PC-3 (cell line): Measurements from ENCODE around the gene PRL. TPM values are rescaled to one million over a fixed set of nuclear protein-coding genes. Genes with fewer than 3 reads are reported as not detected.

ENCODE experiments used
- ATAC-seq: fragments of 200-7000 bp; cut with Tn5 transposase; 2 replicates; pipeline ENCODE4 v1.9.1; 2020; ENCODE audit warnings: mild to moderate bottlenecking, moderate library complexity
- Bru-seq: library from RNA; stranded (reverse); fragments of 400-500 nt; gene quantifications from one replicate; lab custom pipeline; 2021; lab: Mats Ljungman, UMichigan
- BruChase-seq, 2 experiments: library from RNA; stranded (reverse); fragments of 400-500 nt; gene quantifications; one replicate each; lab custom pipeline; 2021; lab: Mats Ljungman, UMichigan
- BruUV-seq: library from RNA; stranded (reverse); fragments of 400-500 nt; replicated peaks from 2 replicates; lab custom pipeline; 2021; lab: Mats Ljungman, UMichigan
- CTCF ChIA-PET: fragments of 300-600 bp; sonication (Branson Sonifier 250); formaldehyde crosslinking; loops from one replicate; lab custom pipeline; 2022; ENCODE audit warnings: antibody characterized with exemption; lab: Charles Lee
- POLR2A ChIA-PET: fragments of 300-600 bp; sonication (Branson Sonifier 250); formaldehyde crosslinking; loops from one replicate; lab custom pipeline; 2022; ENCODE audit warnings: antibody characterized with exemption; ENCODE audit not compliant: unreplicated experiment; lab: Charles Lee
- DNase-seq: peaks from one replicate; pipeline ENCODE4 v3.0.0-alpha.2; 2015
- H2AFZ ChIP-seq: fragments of 300-600 bp; sonication (generic); 2 replicates; pipeline ENCODE4 v1.6.0; 2016; ENCODE audit warnings: antibody characterized with exemption, low read length
- H3F3A ChIP-seq: fragments of 300-600 bp; sonication (generic); one replicate; pipeline ENCODE4 v1.6.0; 2017; ENCODE audit warnings: antibody characterized with exemption, low read length, control low read depth, mild to moderate bottlenecking; ENCODE audit not compliant: unreplicated experiment
- H3K27ac ChIP-seq: fragments of 300-600 bp; sonication (generic); 2 replicates; pipeline ENCODE4 v1.5.1; 2016; ENCODE audit warnings: mild to moderate bottlenecking, low read length
- H3K27me3 ChIP-seq: fragments of 300-600 bp; sonication (generic); 2 replicates; pipeline ENCODE4 v1.6.1; 2016; ENCODE audit warnings: low read length, mixed read lengths
- H3K36me3 ChIP-seq: fragments of 300-600 bp; sonication (generic); 2 replicates; pipeline ENCODE4 v1.6.1; 2016; ENCODE audit warnings: low read depth, mixed run types, low read length, mixed read lengths
- H3K4me1 ChIP-seq: fragments of 300-600 bp; sonication (generic); 2 replicates; pipeline ENCODE4 v1.5.1; 2016; ENCODE audit warnings: low read length; ENCODE audit not compliant: insufficient read depth
- H3K4me2 ChIP-seq: fragments of 300-600 bp; sonication (generic); 2 replicates; pipeline ENCODE4 v1.6.0; 2016; ENCODE audit warnings: low read length
- H3K4me3 ChIP-seq: fragments of 300-600 bp; sonication (generic); 2 replicates; pipeline ENCODE4 v1.5.1; 2016; ENCODE audit warnings: mild to moderate bottlenecking, low read length, mixed read lengths
- H3K79me2 ChIP-seq: fragments of 300-600 bp; sonication (generic); 2 replicates; pipeline ENCODE4 v1.6.1; 2017; ENCODE audit warnings: low read length, mixed read lengths
- H3K9ac ChIP-seq: fragments of 300-600 bp; sonication (generic); 2 replicates; pipeline ENCODE4 v1.6.0; 2016; ENCODE audit warnings: mild to moderate bottlenecking, low read length
- H3K9me2 ChIP-seq: fragments of 300-600 bp; sonication (generic); replicated peaks from 2 replicates; pipeline ENCODE4 v1.6.1; 2016; ENCODE audit warnings: mixed run types, low read length, mixed read lengths
- H3K9me3 ChIP-seq: fragments of 300-600 bp; sonication (generic); 2 replicates; pipeline ENCODE4 v1.6.1; 2016; ENCODE audit warnings: low read length, mixed read lengths
- H4K20me1 ChIP-seq: fragments of 300-600 bp; sonication (generic); 2 replicates; pipeline ENCODE4 v1.6.1; 2016; ENCODE audit warnings: low read length, mixed read lengths
- CTCF ChIP-seq: fragments of 300-600 bp; sonication (generic); conservative IDR thresholded peaks from 2 replicates; pipeline ENCODE4 v1.5.1; 2017; ENCODE audit warnings: antibody characterized with exemption, low read depth, mild to moderate bottlenecking, low read length
- EZH2 ChIP-seq: fragments of 300-600 bp; sonication (generic); IDR thresholded peaks from one replicate; pipeline ENCODE4 v1.6.1; 2017; ENCODE audit warnings: antibody characterized with exemption, mild to moderate bottlenecking, low read length; ENCODE audit not compliant: unreplicated experiment
- EZH2phosphoT487 ChIP-seq: fragments of 300-600 bp; sonication (generic); IDR thresholded peaks from 2 replicates; pipeline ENCODE4 v1.6.1; 2018; ENCODE audit warnings: mild to moderate bottlenecking, antibody characterized with exemption, low read length, borderline replicate concordance
- intact Hi-C: fragments of 100-400 bp; cut with micrococcal nuclease; formaldehyde crosslinking; loops from 2 replicates; pipeline ENCODE4 v1.9.0; 2023
- long read RNA-seq: library from polyadenylated mRNA; unstranded; transcript quantifications from one replicate; pipeline ENCODE4 v2.0.0, GENCODE V29; 2021; ENCODE audit not compliant: unreplicated experiment
- total RNA-seq: library from RNA; depleted of rRNA; stranded (reverse); fragments of >200 nt; gene quantifications from 2 replicates; pipeline ENCODE4 v1.2.3, GENCODE V29; 2014; rRNA removed

Gene PRL
- not detected in 2 replicates for total RNA-seq
- Bru-seq, nascent RNA = not detected
- BruChase-seq, experiment 1, labeled RNA remaining after a 6-hour chase = not detected
- not detected for BruChase-seq, experiment 2, labeled RNA remaining after a 2-hour chase
- long read RNA-seq = 0 reads

DNA sequence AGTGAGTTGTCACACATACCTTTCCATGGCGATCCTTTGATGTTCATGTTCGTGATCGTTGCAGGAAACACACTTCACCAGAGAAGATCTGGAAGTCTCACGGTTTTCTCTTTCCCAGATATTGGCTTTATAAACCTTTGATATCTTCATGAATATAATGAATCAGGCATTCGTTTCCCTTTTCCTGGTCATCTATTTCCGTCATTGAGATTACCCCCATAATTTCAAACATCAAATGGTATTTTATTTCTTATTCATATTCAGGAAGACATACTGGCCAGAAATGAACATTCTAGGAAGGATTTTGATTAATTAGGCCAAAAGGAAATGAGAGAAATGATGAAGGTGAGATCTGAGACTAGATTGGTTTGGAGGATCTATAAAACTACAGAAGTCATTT is at the start of gene PRL:
Gene PRL (minus strand): TSS at position 101 of the 400 bp plus-strand sequence. CDS start 54 bp downstream, at position 47.
- BruUV-seq = no TSS peak
- Histone ChIP-seq H3K27ac (no peak within 1 kb of the TSS), H3K36me3 (no peaks in the 10 kb centered on the region)

GRCh38 chr6:22343864-22344263 is 47.0 kb upstream of the PRL start:
- Histone ChIP-seq H3F3A (no peaks in the 10 kb centered on the region), H3K9me3 (no peaks in the 10 kb centered on the region), H3K9ac (no peak overlapping the region), H2AFZ (no peak overlapping the region), H3K4me2 (no peak overlapping the region), H3K79me2 (no peaks in the 10 kb centered on the region), H3K4me3 (no peak overlapping the region), H3K27me3 (no peaks in the 10 kb centered on the region), H3K9me2 (no peaks in the 10 kb centered on the region), H3K36me3 (no peaks in the 10 kb centered on the region), H4K20me1 (no peaks in the 10 kb centered on the region), H3K4me1 (no peaks in the 10 kb centered on the region), H3K27ac (no peak overlapping the region)
- no TSS peak for BruUV-seq
- DNase-seq = peak; percentile 35
- intact Hi-C loops = no loop called here
- TF ChIP-seq CTCF (peak; percentile 76), EZH2phosphoT487 (no peak)
- no peak for ATAC-seq
- ChIA-PET POLR2A (no interaction called here), CTCF (no interaction called here)

More for the DNA sequence above, at the start of gene PRL:
- ChIA-PET POLR2A (no interaction called here), CTCF (no interaction called here)
- intact Hi-C loops = no loop called here
- ATAC-seq (no peak), DNase-seq (no peak)
- no peaks in the 10 kb centered on the region for H3K9me2 ChIP-seq
- H3K9ac ChIP-seq = no peak within 1 kb of the TSS
- no peaks in the 10 kb centered on the region for H3K27me3 ChIP-seq
- H2AFZ ChIP-seq = no peak within 1 kb of the TSS
- H3K4me1 ChIP-seq = no peaks in the 10 kb centered on the region
- no peak within 1 kb of the TSS for H3K4me2 ChIP-seq
- H4K20me1 ChIP-seq = no peaks in the 10 kb centered on the region
- no peak within 1 kb of the TSS for H3K4me3 ChIP-seq
- no peaks in the 10 kb centered on the region for H3K9me3 ChIP-seq
- H3K79me2 ChIP-seq = no peaks in the 10 kb centered on the region
- no peaks in the 10 kb centered on the region for H3F3A ChIP-seq
- TF ChIP-seq EZH2 (no peak), CTCF (no peak), EZH2phosphoT487 (no peak)

DNA sequence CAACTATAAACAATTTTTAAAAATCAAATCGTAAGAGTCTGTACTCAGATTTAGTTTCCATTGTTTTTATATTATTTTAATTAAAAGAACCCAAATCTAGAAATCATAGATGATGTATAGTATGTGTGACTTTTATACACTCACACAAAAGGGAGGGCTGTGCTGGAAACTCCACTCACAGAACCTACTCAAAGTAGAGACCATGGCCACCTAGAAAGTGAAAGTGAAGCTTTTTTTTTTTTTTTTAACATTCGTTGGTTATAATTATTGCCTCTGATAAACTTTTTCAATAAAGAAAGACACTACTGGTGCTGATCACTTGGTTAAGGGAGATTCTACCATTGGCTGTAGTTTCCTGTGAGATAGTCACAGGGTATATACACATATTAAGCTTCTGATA is 37.9 kb upstream of the PRL start:
- Histone ChIP-seq H3K27ac (no peak overlapping the region), H3K79me2 (no peaks in the 10 kb centered on the region), H3K27me3 (no peaks in the 10 kb centered on the region), H3K9me2 (no peaks in the 10 kb centered on the region), H3K9ac (no peak overlapping the region), H3F3A (no peaks in the 10 kb centered on the region), H4K20me1 (no peaks in the 10 kb centered on the region), H3K4me3 (no peak overlapping the region), H3K9me3 (no peaks in the 10 kb centered on the region), H3K4me1 (peaks cover 9% of the 10 kb centered on the region), H2AFZ (no peak overlapping the region), H3K36me3 (no peaks in the 10 kb centered on the region), H3K4me2 (no peak overlapping the region)
- ChIA-PET POLR2A (no interaction called here), CTCF (no interaction called here)
- no TSS peak for BruUV-seq
- TF ChIP-seq EZH2 = no peak
- no peak for TF ChIP-seq CTCF
- TF ChIP-seq EZH2phosphoT487 = no peak
- intact Hi-C loops = no loop called here
- no peak for DNase-seq
- ATAC-seq = no peak
